OCI-LY7 (cell line): ENCODE measurements around the gene LRG1. TPM values are rescaled to one million over a fixed set of nuclear protein-coding genes. Genes with fewer than 3 reads are reported as not detected.

Experiments used
- BruUV-seq: library from RNA; stranded (reverse); fragments of 400-500 nt; replicated peaks from 2 replicates; lab custom pipeline; 2021; lab: Mats Ljungman, UMichigan
- CTCF ChIA-PET: fragments of 300-600 bp; sonication (Branson Sonifier 250); formaldehyde crosslinking; loops from one replicate; lab custom pipeline; 2022; ENCODE audit warnings: antibody characterized with exemption; ENCODE audit not compliant: unreplicated experiment; lab: Charles Lee
- POLR2A ChIA-PET: fragments of 300-600 bp; sonication (Branson Sonifier 250); formaldehyde crosslinking; loops from one replicate; lab custom pipeline; 2022; ENCODE audit warnings: antibody characterized with exemption; lab: Charles Lee
- DNase-seq: peaks from one replicate; pipeline ENCODE4 v3.0.0-alpha.2; 2015; ENCODE audit warnings: low spot score
- H2AFZ ChIP-seq: fragments of 200-600 bp; sonication (generic), shearing (Covaris generic); 2 replicates; pipeline ENCODE4 v1.6.1; 2014; ENCODE audit warnings: mild to moderate bottlenecking, antibody characterized with exemption, low read length, moderate library complexity
- H3K27ac ChIP-seq: fragments of 200-600 bp; sonication (generic); 2 replicates; pipeline ENCODE4 v1.5.1; 2014; ENCODE audit warnings: mixed run types, low read depth, mild to moderate bottlenecking, moderate library complexity, low read length, inconsistent platforms; ENCODE audit not compliant: poor library complexity, severe bottlenecking
- H3K36me3 ChIP-seq: fragments of 200-600 bp; sonication (generic); 2 replicates; pipeline ENCODE4 v1.6.1; 2014; ENCODE audit warnings: mild to moderate bottlenecking, antibody characterized with exemption, low read length, moderate library complexity, mixed read lengths; ENCODE audit not compliant: insufficient read depth
- H3K4me1 ChIP-seq: fragments of 200-600 bp; sonication (generic); 2 replicates; pipeline ENCODE4 v1.5.1; 2014; ENCODE audit warnings: mild to moderate bottlenecking, low read length; ENCODE audit not compliant: insufficient read depth, poor library complexity, severe bottlenecking
- H3K4me2 ChIP-seq: fragments of 200-600 bp; sonication (generic); 2 replicates; pipeline ENCODE4 v1.6.1; 2014; ENCODE audit warnings: mild to moderate bottlenecking, low read length
- H3K4me3 ChIP-seq: fragments of 200-600 bp; sonication (generic); 2 replicates; pipeline ENCODE4 v1.5.1; 2014; ENCODE audit warnings: mild to moderate bottlenecking, low read depth, low read length; ENCODE audit not compliant: poor library complexity, severe bottlenecking
- H3K79me2 ChIP-seq: fragments of 200-600 bp; sonication (generic); 2 replicates; pipeline ENCODE4 v1.6.1; 2016; ENCODE audit warnings: low read depth, mild to moderate bottlenecking, low read length, moderate library complexity, mixed read lengths; ENCODE audit not compliant: insufficient read depth
- H3K9me2 ChIP-seq: fragments of 200-600 bp; sonication (generic); 2 replicates; pipeline ENCODE4 v1.6.1; 2016; ENCODE audit warnings: mild to moderate bottlenecking, low read length, mixed read lengths; ENCODE audit not compliant: insufficient read depth
- H3K9me3 ChIP-seq: fragments of 200-600 bp; sonication (generic); 2 replicates; pipeline ENCODE4 v1.6.1; 2014; ENCODE audit warnings: mild to moderate bottlenecking, mixed run types, low read length, mixed read lengths
- H4K20me1 ChIP-seq: fragments of 200-600 bp; sonication (generic); 2 replicates; pipeline ENCODE4 v1.6.1; 2014; ENCODE audit warnings: mild to moderate bottlenecking, antibody characterized with exemption, low read length, moderate library complexity, mixed read lengths; ENCODE audit not compliant: insufficient read depth
- CTCF ChIP-seq: fragments of 200-600 bp; sonication (generic); conservative IDR thresholded peaks from 2 replicates; pipeline ENCODE4 v1.5.1; 2014; ENCODE audit warnings: mild to moderate bottlenecking, antibody characterized with exemption, low read length, moderate library complexity, mixed read lengths
- EZH2phosphoT487 ChIP-seq: fragments of 200-600 bp; sonication (generic); IDR thresholded peaks from 2 replicates; pipeline ENCODE4 v1.6.1; 2018; ENCODE audit warnings: low read depth, borderline replicate concordance, mild to moderate bottlenecking, mixed run types, antibody characterized with exemption, low read length, moderate library complexity, mixed read lengths
- intact Hi-C: fragments of 100-400 bp; cut with micrococcal nuclease; formaldehyde crosslinking; loops from one replicate; pipeline ENCODE4 v1.10.0; 2022; ENCODE audit not compliant: unreplicated experiment
- total RNA-seq, 2 experiments: library from RNA; depleted of rRNA in 1 of 2; stranded (reverse); fragments of >200 nt in 1 of 2; shearing (Covaris generic) in 1 of 2; gene quantifications; 2 replicates each; pipeline ENCODE4 v1.2.3, GENCODE V29; 2014 to 2022

Gene LRG1
- total RNA-seq, 2 experiments from 2014 or later: 1.6 to 1.9 TPM

GRCh38 chr19:4578552-4579248 is 38.9 kb upstream of the LRG1 start:
- Histone ChIP-seq H3K9me2 (no peaks in the 10 kb centered on the region), H3K9me3 (no peaks in the 10 kb centered on the region), H4K20me1 (no peaks in the 10 kb centered on the region), H2AFZ (no peak overlapping the region), H3K79me2 (no peaks in the 10 kb centered on the region), H3K4me1 (no peaks in the 10 kb centered on the region), H3K27ac (no peak overlapping the region), H3K4me3 (no peak overlapping the region), H3K4me2 (no peak overlapping the region), H3K36me3 (no peaks in the 10 kb centered on the region)
- intact Hi-C loops: no loop called here
- CTCF ChIA-PET: no interaction called here
- POLR2A ChIA-PET: no interaction called here
- no peak for DNase-seq
- TF ChIP-seq EZH2phosphoT487: no peak
- TF ChIP-seq CTCF: no peak
- no TSS peak for BruUV-seq

- no peak overlapping the region for H3K4me3 ChIP-seq
- no peak for DNase-seq
- no peaks in the 10 kb centered on the region for H3K9me3 ChIP-seq
- H3K9me2 ChIP-seq: no peaks in the 10 kb centered on the region
- H3K36me3 ChIP-seq: no peaks in the 10 kb centered on the region
- H2AFZ ChIP-seq: no peak overlapping the region
- H3K79me2 ChIP-seq: no peaks in the 10 kb centered on the region
- no peak for TF ChIP-seq EZH2phosphoT487
- TF ChIP-seq CTCF: no peak
- intact Hi-C loops: no loop called here
- H3K4me1 ChIP-seq: no peaks in the 10 kb centered on the region
- no peak overlapping the region for H3K4me2 ChIP-seq
- no peak overlapping the region for H3K27ac ChIP-seq
- ChIA-PET POLR2A (interaction anchor here (0.6 kb wide), 1 partner anchor 1501 kb away, joined by 7 read pairs; no protein-coding TSS in a partner anchor), CTCF (interaction anchor here (1.0 kb wide), 1 partner anchor 60 kb away, joined by 3 read pairs; no protein-coding TSS in a partner anchor)
- no peaks in the 10 kb centered on the region for H4K20me1 ChIP-seq
- no TSS peak for BruUV-seq
These were observed 37.4 kb upstream of the LRG1 start for GRCh38 chr19:4577020-4577782.
